H1 (cell line): ENCODE measurements around the gene TTC28. TPM values are rescaled to one million over a fixed set of nuclear protein-coding genes. Genes with fewer than 3 reads are reported as not detected.

ENCODE experiments used
- CTCF ChIA-PET: fragments of 300-600 bp; sonication (Branson Sonifier 250); formaldehyde crosslinking; loops from one replicate; lab custom pipeline; 2021; ENCODE audit not compliant: partially characterized antibody; lab: Charles Lee
- POLR2A ChIA-PET: fragments of 300-600 bp; sonication (Branson Sonifier 250); formaldehyde crosslinking; loops from one replicate; lab custom pipeline; 2021; ENCODE audit warnings: inconsistent platforms; ENCODE audit not compliant: partially characterized antibody; lab: Charles Lee
- DNase-seq, 2 experiments: peaks; one replicate each; pipeline versions ENCODE4 v3.0.0 to v3.0.0-alpha.2; 2010 to 2022; ENCODE audit warnings: low spot score in 2 of 2, low read depth in 1 of 2, mixed read lengths in 1 of 2
- FAIRE-seq: peaks from 2 replicates; lab custom pipeline; 2011; peaks lifted over from hg19 to GRCh38; lab: Jason Lieb, UNC
- H2AFZ ChIP-seq: 2 replicates; pipeline ENCODE4 v1.8.1; 2012; ENCODE audit warnings: low read length, inconsistent platforms
- H2AK5ac ChIP-seq: 2 replicates; pipeline ENCODE4 v1.6.1; 2013; ENCODE audit warnings: low read depth, low read length
- H2BK120ac ChIP-seq: replicated peaks from 2 replicates; pipeline ENCODE3; 2013; ENCODE audit warnings: low read depth, low read length, inconsistent platforms
- H2BK12ac ChIP-seq: 2 replicates; pipeline ENCODE4 v1.6.1; 2013; ENCODE audit warnings: low read depth, low read length
- H2BK15ac ChIP-seq: 2 replicates; pipeline ENCODE4 v1.6.1; 2013; ENCODE audit warnings: low read length
- H2BK20ac ChIP-seq: 2 replicates; pipeline ENCODE4 v1.6.1; 2013; ENCODE audit warnings: low read length
- H2BK5ac ChIP-seq: 2 replicates; pipeline ENCODE4 v1.6.1; 2013; ENCODE audit warnings: low read depth, low read length
- H3K14ac ChIP-seq: 2 replicates; pipeline ENCODE4 v1.6.1; 2013; ENCODE audit warnings: inconsistent platforms; ENCODE audit not compliant: insufficient read length
- H3K18ac ChIP-seq: 2 replicates; pipeline ENCODE4 v1.6.1; 2013; ENCODE audit warnings: low read length; ENCODE audit errors: extremely low read depth
- H3K23ac ChIP-seq: 2 replicates; pipeline ENCODE4 v1.6.1; 2013; ENCODE audit warnings: inconsistent platforms; ENCODE audit not compliant: insufficient read length
- H3K23me2 ChIP-seq: 2 replicates; pipeline ENCODE4 v1.6.1; 2013; ENCODE audit warnings: low read depth, low read length
- H3K27ac ChIP-seq: 2 replicates; pipeline ENCODE4 v1.6.1; 2011; ENCODE audit warnings: low read depth, low read length, inconsistent platforms
- H3K27me3 ChIP-seq, 4 experiments: replicated peaks in 1 of 4; 1 replicate in 1 of 4; 2 replicates in 3 of 4; pipeline versions ENCODE4 v1.6.1 to v1.8.1; 2011 to 2013; ENCODE audit warnings: low read length in 3 of 4, mild to moderate bottlenecking in 3 of 4, inconsistent platforms in 2 of 4, mixed read lengths in 2 of 4, moderate library complexity in 1 of 4; ENCODE audit not compliant: control insufficient read depth in 3 of 4, insufficient read depth in 3 of 4; ENCODE audit errors: extremely low read depth in 1 of 4
- H3K36me3 ChIP-seq, 4 experiments: 2 replicates each; pipeline versions ENCODE4 v1.6.1 to v1.8.1; 2011 to 2013; ENCODE audit warnings: mild to moderate bottlenecking in 4 of 4, low read length in 3 of 4, moderate library complexity in 2 of 4, control low read depth in 1 of 4, inconsistent platforms in 1 of 4; ENCODE audit not compliant: insufficient read depth in 4 of 4, control insufficient read depth in 2 of 4
- H3K4ac ChIP-seq: replicated peaks from 2 replicates; pipeline ENCODE3; 2013; ENCODE audit warnings: low read length, low read depth, mixed read lengths, inconsistent platforms; ENCODE audit not compliant: insufficient read length
- H3K4me1 ChIP-seq, 4 experiments: replicated peaks in 1 of 4; 1 replicate in 1 of 4; 2 replicates in 3 of 4; pipeline versions ENCODE4 v1.6.1 to v1.8.1; 2011 to 2013; ENCODE audit warnings: low read length in 3 of 4, inconsistent platforms in 2 of 4, mixed read lengths in 1 of 4; ENCODE audit not compliant: insufficient read depth in 4 of 4, control insufficient read depth in 3 of 4
- H3K4me2 ChIP-seq, 2 experiments: 2 replicates each; pipeline versions ENCODE4 v1.6.1 to v1.8.1; 2011 to 2013; ENCODE audit warnings: low read depth in 2 of 2, low read length in 2 of 2, control low read depth in 1 of 2, inconsistent platforms in 1 of 2, mild to moderate bottlenecking in 1 of 2; ENCODE audit not compliant: insufficient read depth in 1 of 2
- H3K4me3 ChIP-seq, 4 experiments: fragments of 200-600, 300-600 bp in 1 of 4; sonication (generic), shearing (Covaris generic), sonication (Bioruptor Twin) in 1 of 4; 2 replicates each; pipeline versions ENCODE4 v1.5.1 to v1.8.1; 2011 to 2016; ENCODE audit warnings: low read length in 4 of 4, low read depth in 3 of 4, control low read depth in 2 of 4, inconsistent platforms in 2 of 4, mild to moderate bottlenecking in 2 of 4, mixed read lengths in 1 of 4, moderate library complexity in 1 of 4; ENCODE audit not compliant: insufficient read depth in 2 of 4; ENCODE audit errors: extremely low read depth in 1 of 4
- H3K56ac ChIP-seq: replicated peaks from 2 replicates; pipeline ENCODE3; 2013; ENCODE audit warnings: low read depth, mild to moderate bottlenecking, mixed read lengths, low read length, inconsistent platforms; ENCODE audit not compliant: insufficient read length
- H3K79me1 ChIP-seq: 2 replicates; pipeline ENCODE4 v1.6.1; 2013; ENCODE audit warnings: low read depth, low read length, control low read depth
- H3K79me2 ChIP-seq, 2 experiments: 2 replicates each; pipeline versions ENCODE4 v1.6.1 to v1.8.1; 2012 to 2013; ENCODE audit warnings: low read length in 2 of 2, mild to moderate bottlenecking in 2 of 2, inconsistent platforms in 1 of 2; ENCODE audit not compliant: insufficient read depth in 2 of 2, control insufficient read depth in 1 of 2
- H3K9ac ChIP-seq, 4 experiments: replicated peaks in 1 of 4; 1 replicate in 1 of 4; 2 replicates in 3 of 4; pipeline versions ENCODE4 v1.6.1 to v1.8.1; 2011 to 2013; ENCODE audit warnings: low read depth in 3 of 4, low read length in 3 of 4, control low read depth in 2 of 4, mild to moderate bottlenecking in 2 of 4, moderate library complexity in 2 of 4, inconsistent platforms in 1 of 4; ENCODE audit errors: extremely low read depth in 1 of 4
- H3K9me3 ChIP-seq, 2 experiments: 2 replicates each; pipeline versions ENCODE4 v1.6.1 to v1.8.1; 2012 to 2013; ENCODE audit warnings: mild to moderate bottlenecking in 2 of 2, moderate library complexity in 2 of 2, control low read depth in 1 of 2, inconsistent platforms in 1 of 2, low read depth in 1 of 2, low read length in 1 of 2, mixed read lengths in 1 of 2; ENCODE audit not compliant: insufficient read depth in 2 of 2
- H4K20me1 ChIP-seq, 2 experiments: replicated peaks in 1 of 2; 2 replicates each; pipeline versions ENCODE3 to v1.8.1; 2011 to 2013; ENCODE audit warnings: inconsistent platforms in 2 of 2, low read length in 2 of 2, mild to moderate bottlenecking in 1 of 2; ENCODE audit not compliant: insufficient read depth in 2 of 2, control insufficient read depth in 1 of 2
- H4K5ac ChIP-seq: 2 replicates; pipeline ENCODE4 v1.6.1; 2013; ENCODE audit warnings: low read length, low read depth, mixed read lengths, inconsistent platforms; ENCODE audit not compliant: insufficient read length
- H4K8ac ChIP-seq: 2 replicates; pipeline ENCODE4 v1.8.0; 2013; ENCODE audit warnings: mild to moderate bottlenecking, moderate library complexity, low read length, inconsistent platforms; ENCODE audit not compliant: insufficient read depth; ENCODE audit errors: extremely low read depth
- H4K91ac ChIP-seq: replicated peaks from 2 replicates; pipeline ENCODE3; 2013; ENCODE audit warnings: low read length, mixed read lengths, inconsistent platforms; ENCODE audit not compliant: insufficient read length
- ASH2L ChIP-seq: fragments of 200-600, 300-600 bp; sonication (generic); IDR thresholded peaks from one replicate; pipeline ENCODE4 v1.7.1; 2017; ENCODE audit warnings: low read length
- BACH1 ChIP-seq: IDR thresholded peaks from 2 replicates; pipeline ENCODE4 v1.6.1; 2012; ENCODE audit warnings: low read length, improper control_type of control experiment
- CBX5 ChIP-seq: fragments of 300-800, 300-1000 bp; sonication (generic); IDR thresholded peaks from 2 replicates; pipeline ENCODE4 v1.7.1; 2016; ENCODE audit warnings: antibody characterized with exemption, low read length, low read depth
- CTBP2 ChIP-seq: IDR thresholded peaks from 2 replicates; pipeline ENCODE4 v1.7.0; 2011; ENCODE audit warnings: borderline replicate concordance, mild to moderate bottlenecking, moderate library complexity, mixed read lengths, low read length; ENCODE audit not compliant: insufficient read depth, insufficient read length
- FOSL1 ChIP-seq: IDR thresholded peaks from 2 replicates; pipeline ENCODE4 v1.6.1; 2011; ENCODE audit warnings: mild to moderate bottlenecking, low read depth, low read length, moderate library complexity; ENCODE audit not compliant: insufficient read depth
- HDAC6 ChIP-seq: IDR thresholded peaks from one replicate; pipeline ENCODE4 v1.7.1; 2012; ENCODE audit warnings: low read depth, mild to moderate bottlenecking, inconsistent platforms, low read length, moderate library complexity
- JUN ChIP-seq: IDR thresholded peaks from 2 replicates; pipeline ENCODE4 v1.6.1; 2011; ENCODE audit warnings: low read depth, mild to moderate bottlenecking, improper control_type of control experiment, low read length
- JUND ChIP-seq: IDR thresholded peaks from 2 replicates; pipeline ENCODE4 v1.6.1; 2011; ENCODE audit warnings: mild to moderate bottlenecking, improper control_type of control experiment, low read length
- POLR2A ChIP-seq, 2 experiments: IDR thresholded peaks; 1 replicate in 1 of 2; 2 replicates in 1 of 2; pipeline ENCODE4 v1.6.1; 2011; ENCODE audit warnings: low read depth in 2 of 2, low read length in 2 of 2, mild to moderate bottlenecking in 2 of 2; ENCODE audit errors: control extremely low read depth in 1 of 2
- RNF2 ChIP-seq: fragments of 200-900, 300-1000 bp; sonication (generic); IDR thresholded peaks from 2 replicates; pipeline ENCODE4 v1.7.1; 2016; ENCODE audit warnings: borderline replicate concordance, low read depth, mild to moderate bottlenecking, antibody characterized with exemption, low read length; ENCODE audit not compliant: poor library complexity, severe bottlenecking; ENCODE audit errors: missing control alignments
- SIX5 ChIP-seq: IDR thresholded peaks from 2 replicates; pipeline ENCODE4 v1.6.1; 2011; ENCODE audit warnings: mild to moderate bottlenecking, low read depth, low read length
- SRF ChIP-seq: IDR thresholded peaks from 2 replicates; pipeline ENCODE4 v1.6.1; 2011; ENCODE audit warnings: mild to moderate bottlenecking, low read depth, low read length, moderate library complexity
- WGBS, 2 experiments: shearing (Covaris generic) in 1 of 2; methylation state at CpG; one replicate each; pipeline versions ENCODE4 v1.1.6 to v1.1.7; 2013 to 2015; ENCODE audit warnings: low lambda C conversion rate in 2 of 2, mixed read lengths in 2 of 2, inconsistent platforms in 1 of 2, low coverage in 1 of 2, missing lambda C conversion rate in 1 of 2; ENCODE audit not compliant: insufficient replicate concordance in 2 of 2, insufficient coverage in 1 of 2, insufficient read length in 1 of 2; ENCODE audit errors: extremely low coverage in 1 of 2, missing lambda C conversion rate in 1 of 2; 5-methylcytosine and 5-hydroxymethylcytosine counted together
- polyA plus RNA-seq, 7 experiments: library from polyadenylated mRNA; depleted of rRNA in 3 of 7; stranded (reverse) in 5 of 7; unstranded in 2 of 7; fragments of >200 nt in 5 of 7; fragments of 200-250 nt in 2 of 7; gene quantifications; 1 replicate in 5 of 7; 2 replicates in 1 of 7; 4 replicates in 1 of 7; pipeline versions ENCODE4 v1.2.1 to v1.2.3, GENCODE V29; 2011 to 2013; ENCODE audit warnings: missing spikeins in 2 of 7, mixed read lengths in 2 of 7
- total RNA-seq: library from RNA; stranded (reverse); fragmentation: NEBNext Ultra II Directional; extraction: Animal tissue kit (Norgen Biotek cat#: 25700); gene quantifications from 2 replicates; pipeline ENCODE4 v1.2.1, GENCODE V29; 2021
- TF ChIP-seq, protein P1 (sequence below), 3 experiments: IDR thresholded peaks; 1 replicate in 2 of 3; 2 replicates in 1 of 3; pipeline versions ENCODE4 v1.5.1 to v1.6.1; 2011; ENCODE audit warnings: low read length in 3 of 3, mild to moderate bottlenecking in 3 of 3, inconsistent platforms in 2 of 3, low read depth in 1 of 3, moderate library complexity in 1 of 3; ENCODE audit not compliant: insufficient read depth in 1 of 3; ENCODE audit errors: control extremely low read depth in 1 of 3

TTC28 gene
- total and polyA plus RNA-seq, 2 of the 8 experiments (the other 6 are each of a cell fraction or from before 2014, with no cell fraction given) = 2.6 to 12.6 TPM

DNA sequence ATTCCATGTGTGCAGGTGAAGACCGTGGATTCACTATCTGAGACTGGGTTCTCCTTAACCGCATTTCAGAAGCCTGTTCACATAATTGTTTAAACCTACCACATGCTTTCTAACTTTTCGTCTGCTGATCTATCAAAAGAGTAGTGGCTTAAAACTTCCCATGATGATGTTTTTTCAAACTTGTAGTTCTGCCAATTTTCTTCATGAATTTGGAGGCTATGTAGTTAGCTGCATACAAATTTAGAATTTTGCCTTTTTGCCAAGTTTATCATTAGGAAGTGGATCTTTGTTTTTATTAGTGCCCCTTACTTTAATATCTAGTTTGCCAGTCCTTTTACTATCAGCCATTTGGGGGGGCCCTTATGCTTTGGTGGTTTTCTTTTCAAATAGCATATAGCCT lies 703.1 kb downstream of the TTC28 start:
- Histone ChIP-seq H3K36me3 (no peaks in the 10 kb centered on the region), H2AFZ (no peak overlapping the region), H3K79me2 (no peaks in the 10 kb centered on the region), H2AK5ac (no peak overlapping the region), H4K20me1 (no peaks in the 10 kb centered on the region), H4K8ac (no peak overlapping the region), H3K56ac (no peak overlapping the region), H2BK120ac (no peak overlapping the region), H3K4ac (no peak overlapping the region), H4K91ac (no peak overlapping the region), H4K5ac (no peak overlapping the region), H3K4me3 (no peak overlapping the region), H3K79me1 (no peaks in the 10 kb centered on the region), H3K27ac (no peak overlapping the region), H2BK12ac (no peak overlapping the region), H3K27me3 (no peaks in the 10 kb centered on the region), H3K9ac (no peak overlapping the region), H2BK20ac (no peak overlapping the region), H3K14ac (no peak overlapping the region), H3K4me1 (peaks cover 0 to 11% (median 5%) of the 10 kb centered on the region in 4 experiments; a peak in 5 of 7 replicates), H3K18ac (no peak overlapping the region), H3K23me2 (no peaks in the 10 kb centered on the region; the same call in 1 of the 2 replicates), H2BK15ac (no peak overlapping the region), H3K23ac (no peak overlapping the region), H3K9me3 (no peaks in the 10 kb centered on the region), H3K4me2 (no peak overlapping the region), H2BK5ac (no peak overlapping the region)
- ChIA-PET POLR2A (no interaction called here), CTCF (no interaction called here)
- FAIRE-seq (no peak), DNase-seq (no peak)
- 98% methylated on average over 3 of the region's 3 CpGs; no CpG with 5 or more reads in 1 of the 2 experiments for WGBS, 2 experiments
- TF ChIP-seq HDAC6 (no peak), RNF2 (no peak), SIX5 (no peak), SRF (no peak), ASH2L (no peak), JUN (no peak), BACH1 (no peak), FOSL1 (no peak), CBX5 (no peak), POLR2A (IDR thresholded peaks at IDR 0.05; ENCODE audit: control extremely low read depth in 1 of 2, low read depth in 2 of 2, low read length in 2 of 2) (no peak), JUND (no peak), CTBP2 (no peak)
- TF ChIP-seq, protein P1, sequence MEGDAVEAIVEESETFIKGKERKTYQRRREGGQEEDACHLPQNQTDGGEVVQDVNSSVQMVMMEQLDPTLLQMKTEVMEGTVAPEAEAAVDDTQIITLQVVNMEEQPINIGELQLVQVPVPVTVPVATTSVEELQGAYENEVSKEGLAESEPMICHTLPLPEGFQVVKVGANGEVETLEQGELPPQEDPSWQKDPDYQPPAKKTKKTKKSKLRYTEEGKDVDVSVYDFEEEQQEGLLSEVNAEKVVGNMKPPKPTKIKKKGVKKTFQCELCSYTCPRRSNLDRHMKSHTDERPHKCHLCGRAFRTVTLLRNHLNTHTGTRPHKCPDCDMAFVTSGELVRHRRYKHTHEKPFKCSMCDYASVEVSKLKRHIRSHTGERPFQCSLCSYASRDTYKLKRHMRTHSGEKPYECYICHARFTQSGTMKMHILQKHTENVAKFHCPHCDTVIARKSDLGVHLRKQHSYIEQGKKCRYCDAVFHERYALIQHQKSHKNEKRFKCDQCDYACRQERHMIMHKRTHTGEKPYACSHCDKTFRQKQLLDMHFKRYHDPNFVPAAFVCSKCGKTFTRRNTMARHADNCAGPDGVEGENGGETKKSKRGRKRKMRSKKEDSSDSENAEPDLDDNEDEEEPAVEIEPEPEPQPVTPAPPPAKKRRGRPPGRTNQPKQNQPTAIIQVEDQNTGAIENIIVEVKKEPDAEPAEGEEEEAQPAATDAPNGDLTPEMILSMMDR (IDR thresholded peaks at IDR 0.05; ENCODE audit: control extremely low read depth in 1 of 3, insufficient read depth in 1 of 3, low read depth in 1 of 3, low read length in 3 of 3) = no peak
